K562 (cell line): ENCODE data around the gene DCST1. TPM values are rescaled to one million over a fixed set of nuclear protein-coding genes. Genes with fewer than 3 reads are reported as not detected.
A peak's percentile ranks its signal among the peaks of the same experiment; 100 is the strongest.

Experiments used
- ATF4 ChIP-seq: fragments of 450-650 bp; formaldehyde crosslinking; IDR thresholded peaks from 2 replicates; pipeline ENCODE4 v1.4.0; 2022; ENCODE audit warnings: mild to moderate bottlenecking, moderate library complexity
- CREB5 ChIP-seq: fragments of 250-450 bp; sonication (Bioruptor Pico); IDR thresholded peaks from 2 replicates; pipeline ENCODE4 v1.5.0; 2020; ENCODE audit warnings: mild to moderate bottlenecking
- EP300 ChIP-seq: IDR thresholded peaks from 2 replicates; pipeline ENCODE4 v1.6.1; 2012; ENCODE audit warnings: low read length, improper control_type of control experiment
- ESRRA ChIP-seq: fragments of 450-650 bp; IDR thresholded peaks from 2 replicates; pipeline ENCODE4 v1.6.1; 2014; ENCODE audit warnings: low read depth, mild to moderate bottlenecking, moderate library complexity, borderline replicate concordance
- MNT ChIP-seq, 2 experiments: fragments of 450-650 bp; conservative IDR thresholded peaks; 2 replicates each; pipeline ENCODE4 v1.6.1; 2017; ENCODE audit warnings: mild to moderate bottlenecking in 2 of 2, moderate library complexity in 2 of 2
- NCOR1 ChIP-seq: fragments of 450-650 bp; IDR thresholded peaks from 2 replicates; pipeline ENCODE4 v1.6.1; 2016; ENCODE audit warnings: mild to moderate bottlenecking, moderate library complexity
- NFRKB ChIP-seq: fragments of 450-650 bp; IDR thresholded peaks from 2 replicates; pipeline ENCODE4 v1.6.1; 2016; ENCODE audit warnings: low read depth
- NKRF ChIP-seq: fragments of 450-650 bp; IDR thresholded peaks from 2 replicates; pipeline ENCODE4 v1.6.1; 2016; ENCODE audit warnings: borderline replicate concordance
- POLR2A ChIP-seq: fragments of 450-650 bp; conservative IDR thresholded peaks from 2 replicates; pipeline ENCODE4 v1.6.1; 2016
- RBM17 ChIP-seq: fragments of 200-400 bp; formaldehyde crosslinking; IDR thresholded peaks from 2 replicates; pipeline ENCODE4 v1.6.1; 2017; ENCODE audit warnings: low read depth, mild to moderate bottlenecking, low read length, borderline replicate concordance
- SRSF9 ChIP-seq: fragments of 200-400 bp; formaldehyde crosslinking; IDR thresholded peaks from 2 replicates; pipeline ENCODE4 v1.6.1; 2017; ENCODE audit warnings: low read depth, low read length, borderline replicate concordance
- polyA plus RNA-seq, 8 experiments: library from polyadenylated mRNA; depleted of rRNA in 4 of 8; stranded (reverse) in 5 of 8; unstranded in 3 of 8; fragments of >200 nt; fragmentation: Nextera tagmentation in 2 of 8; fragmentation: Illumina TruSeq in 1 of 8; extraction: Ambion mirVana in 2 of 8; extraction: Trizol in 1 of 8; gene quantifications; 2 replicates each; pipeline versions ENCODE4 v1.2.1 to v1.2.3, GENCODE V29; 2011 to 2014; ENCODE audit warnings: inconsistent platforms in 1 of 8, missing spikeins in 1 of 8
- total RNA-seq, 7 experiments: library from RNA; depleted of rRNA in 6 of 7; stranded (reverse); fragments of >200 nt in 6 of 7; fragmentation: Illumina TruSeq in 2 of 7; extraction: Trizol in 2 of 7; gene quantifications; 2 replicates each; pipeline versions ENCODE4 v1.2.1 to v1.2.3, GENCODE V29; 2011 to 2021; ENCODE audit warnings: low replicate concordance in 1 of 7

The DCST1 gene
- total and polyA plus RNA-seq, 9 of the 15 experiments (the other 6 are each of a cell fraction or from before 2014, with no cell fraction given): not detected

GRCh38 chr1:155013632-155014031 lies 20.0 kb upstream of the DCST1 start (continued):
- TF ChIP-seq NKRF: no peak
- TF ChIP-seq NCOR1: peak; percentile 48
- TF ChIP-seq ATF4 (CRISPR knock-in tag): no peak
- TF ChIP-seq CREB5 (CRISPR knock-in tag): no peak
- no peak for TF ChIP-seq RBM17
- TF ChIP-seq ESRRA: 0 out of 2 replicates have a peak, but pooled peaks have one; percentile 7
- no peak for TF ChIP-seq MNT (conservative IDR thresholded peaks at IDR 0.05)
- no peak for TF ChIP-seq POLR2A
- TF ChIP-seq EP300: peak; percentile 16; the same call in 1 of the 2 replicates
- TF ChIP-seq SRSF9: no peak
- TF ChIP-seq NFRKB: no peak
